ENCODE results near the gene SYTL3. TPM values are rescaled to one million over a fixed set of nuclear protein-coding genes. Genes with fewer than 3 reads are reported as not detected.
A peak's percentile ranks its signal among the peaks of the same experiment; 100 is the strongest.

The SYTL3 gene
- total and polyA plus RNA-seq, 9 of the 15 experiments (the other 6 are each of a cell fraction or from before 2014, with no cell fraction given), result 0.04 to 0.46 (median 0.17) TPM; not detected in 1

DNA sequence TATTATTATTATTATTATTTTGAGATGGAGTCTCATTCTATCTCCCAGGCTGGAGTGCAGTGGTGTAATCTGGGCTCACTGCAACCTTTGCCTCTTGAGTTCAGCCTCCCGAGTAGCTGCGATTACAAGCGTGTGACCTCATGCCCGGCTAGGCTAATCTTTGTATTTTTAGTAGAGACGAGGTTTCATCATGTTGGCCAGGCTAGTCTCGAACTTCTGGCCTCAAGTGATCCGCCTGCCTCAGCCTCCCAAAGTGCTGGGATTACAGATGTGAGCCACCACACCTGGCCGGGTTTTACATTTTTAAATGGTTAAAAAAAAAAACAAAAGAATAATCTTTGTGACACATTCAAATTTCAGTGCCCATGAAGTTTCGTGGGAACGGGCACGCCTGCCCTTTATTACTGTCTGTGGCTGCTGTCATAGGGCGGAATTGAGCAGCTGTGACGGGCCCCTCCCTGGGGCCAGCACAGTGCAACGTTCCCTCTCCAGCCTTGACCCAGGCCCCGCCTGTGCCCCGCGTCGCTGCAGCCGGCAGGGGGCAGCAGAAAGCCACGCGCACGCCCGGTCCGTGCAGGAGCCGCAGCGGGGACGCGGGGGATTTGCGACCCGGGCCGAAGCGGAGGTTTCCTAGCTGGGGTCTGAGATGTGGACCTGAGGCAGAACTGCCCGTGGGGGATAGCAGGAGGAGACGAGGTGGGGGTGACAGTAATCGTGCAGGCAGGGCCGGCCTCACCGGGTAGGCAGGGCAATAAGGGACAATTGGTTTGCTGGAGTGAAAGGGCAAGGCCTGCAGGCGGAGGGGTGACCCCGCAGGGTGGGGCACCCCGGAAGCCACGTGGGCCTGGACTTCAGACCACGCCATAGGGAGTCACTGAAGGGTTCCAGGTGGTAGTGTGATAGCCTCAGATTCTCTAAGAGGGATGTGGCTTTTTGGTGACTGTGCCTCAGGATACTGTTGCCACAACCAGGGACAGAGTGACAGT lies 54.3 kb downstream of the SYTL3 start (continued):
- TF ChIP-seq RBFOX2 (IDR thresholded peaks at IDR 0.05; ENCODE audit: low read depth, low read length) (peak; percentile 69), ZNF785 (CRISPR knock-in tag; IDR thresholded peaks at IDR 0.05) (no peak), NR2C2 (CRISPR knock-in tag; IDR thresholded peaks at IDR 0.05) (peak; percentile 87), NR2C2 (tag; IDR thresholded peaks at IDR 0.05) (peak; percentile 87), SIN3A (IDR thresholded peaks at IDR 0.05; ENCODE audit: borderline replicate concordance in 2 of 2, control insufficient read depth in 1 of 2, low read depth in 2 of 2, low read length in 2 of 2) (peak; percentile 8 to 79; a peak in 2 of 4 replicates), DIDO1 (tag; IDR thresholded peaks at IDR 0.05; ENCODE audit: low read depth) (peak; percentile 58; the same call in 1 of the 2 replicates), KLF13 (tag; IDR thresholded peaks at IDR 0.05; ENCODE audit: borderline replicate concordance, low read depth) (0 out of 2 replicates have a peak, but pooled peaks have one; percentile 31), E2F3 (CRISPR knock-in tag; IDR thresholded peaks at IDR 0.05) (peak; percentile 70; the same call in 1 of the 2 replicates), SMARCB1 (IDR thresholded peaks at IDR 0.05; ENCODE audit: insufficient read length, low read depth) (no peak), SMAD1 (IDR thresholded peaks at IDR 0.05; ENCODE audit: low read depth, low read length, partially characterized antibody) (no peak), SMARCE1 (IDR thresholded peaks at IDR 0.05) (peak; percentile 48; the same call in 1 of the 2 replicates), ZNF175 (CRISPR knock-in tag; IDR thresholded peaks at IDR 0.05; ENCODE audit: low read depth) (no peak), ZNF583 (CRISPR knock-in tag; IDR thresholded peaks at IDR 0.05) (peak; percentile 82), RBBP5 (IDR thresholded peaks at IDR 0.05; ENCODE audit: borderline replicate concordance, insufficient read depth, low read length, poor library complexity, severe bottlenecking) (no peak), ZNF75A (CRISPR knock-in tag; IDR thresholded peaks at IDR 0.05) (no peak), EP400 (IDR thresholded peaks at IDR 0.05) (peak; percentile 83), ZBTB7A (IDR thresholded peaks at IDR 0.05; ENCODE audit: borderline replicate concordance, control insufficient read depth, low read depth, low read length) (peak; percentile 95)
- TF ChIP-seq, protein P1, sequence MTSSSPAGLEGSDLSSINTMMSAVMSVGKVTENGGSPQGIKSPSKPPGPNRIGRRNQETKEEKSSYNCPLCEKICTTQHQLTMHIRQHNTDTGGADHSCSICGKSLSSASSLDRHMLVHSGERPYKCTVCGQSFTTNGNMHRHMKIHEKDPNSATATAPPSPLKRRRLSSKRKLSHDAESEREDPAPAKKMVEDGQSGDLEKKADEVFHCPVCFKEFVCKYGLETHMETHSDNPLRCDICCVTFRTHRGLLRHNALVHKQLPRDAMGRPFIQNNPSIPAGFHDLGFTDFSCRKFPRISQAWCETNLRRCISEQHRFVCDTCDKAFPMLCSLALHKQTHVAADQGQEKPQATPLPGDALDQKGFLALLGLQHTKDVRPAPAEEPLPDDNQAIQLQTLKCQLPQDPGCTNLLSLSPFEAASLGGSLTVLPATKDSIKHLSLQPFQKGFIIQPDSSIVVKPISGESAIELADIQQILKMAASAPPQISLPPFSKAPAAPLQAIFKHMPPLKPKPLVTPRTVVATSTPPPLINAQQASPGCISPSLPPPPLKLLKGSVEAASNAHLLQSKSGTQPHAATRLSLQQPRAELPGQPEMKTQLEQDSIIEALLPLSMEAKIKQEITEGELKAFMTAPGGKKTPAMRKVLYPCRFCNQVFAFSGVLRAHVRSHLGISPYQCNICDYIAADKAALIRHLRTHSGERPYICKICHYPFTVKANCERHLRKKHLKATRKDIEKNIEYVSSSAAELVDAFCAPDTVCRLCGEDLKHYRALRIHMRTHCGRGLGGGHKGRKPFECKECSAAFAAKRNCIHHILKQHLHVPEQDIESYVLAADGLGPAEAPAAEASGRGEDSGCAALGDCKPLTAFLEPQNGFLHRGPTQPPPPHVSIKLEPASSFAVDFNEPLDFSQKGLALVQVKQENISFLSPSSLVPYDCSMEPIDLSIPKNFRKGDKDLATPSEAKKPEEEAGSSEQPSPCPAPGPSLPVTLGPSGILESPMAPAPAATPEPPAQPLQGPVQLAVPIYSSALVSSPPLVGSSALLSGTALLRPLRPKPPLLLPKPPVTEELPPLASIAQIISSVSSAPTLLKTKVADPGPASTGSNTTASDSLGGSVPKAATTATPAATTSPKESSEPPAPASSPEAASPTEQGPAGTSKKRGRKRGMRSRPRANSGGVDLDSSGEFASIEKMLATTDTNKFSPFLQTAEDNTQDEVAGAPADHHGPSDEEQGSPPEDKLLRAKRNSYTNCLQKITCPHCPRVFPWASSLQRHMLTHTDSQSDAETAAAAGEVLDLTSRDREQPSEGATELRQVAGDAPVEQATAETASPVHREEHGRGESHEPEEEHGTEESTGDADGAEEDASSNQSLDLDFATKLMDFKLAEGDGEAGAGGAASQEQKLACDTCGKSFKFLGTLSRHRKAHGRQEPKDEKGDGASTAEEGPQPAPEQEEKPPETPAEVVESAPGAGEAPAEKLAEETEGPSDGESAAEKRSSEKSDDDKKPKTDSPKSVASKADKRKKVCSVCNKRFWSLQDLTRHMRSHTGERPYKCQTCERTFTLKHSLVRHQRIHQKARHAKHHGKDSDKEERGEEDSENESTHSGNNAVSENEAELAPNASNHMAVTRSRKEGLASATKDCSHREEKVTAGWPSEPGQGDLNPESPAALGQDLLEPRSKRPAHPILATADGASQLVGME (CRISPR knock-in tag; IDR thresholded peaks at IDR 0.05), result 0 out of 2 replicates have a peak, but pooled peaks have one; percentile 68
- TF ChIP-seq, protein P2, sequence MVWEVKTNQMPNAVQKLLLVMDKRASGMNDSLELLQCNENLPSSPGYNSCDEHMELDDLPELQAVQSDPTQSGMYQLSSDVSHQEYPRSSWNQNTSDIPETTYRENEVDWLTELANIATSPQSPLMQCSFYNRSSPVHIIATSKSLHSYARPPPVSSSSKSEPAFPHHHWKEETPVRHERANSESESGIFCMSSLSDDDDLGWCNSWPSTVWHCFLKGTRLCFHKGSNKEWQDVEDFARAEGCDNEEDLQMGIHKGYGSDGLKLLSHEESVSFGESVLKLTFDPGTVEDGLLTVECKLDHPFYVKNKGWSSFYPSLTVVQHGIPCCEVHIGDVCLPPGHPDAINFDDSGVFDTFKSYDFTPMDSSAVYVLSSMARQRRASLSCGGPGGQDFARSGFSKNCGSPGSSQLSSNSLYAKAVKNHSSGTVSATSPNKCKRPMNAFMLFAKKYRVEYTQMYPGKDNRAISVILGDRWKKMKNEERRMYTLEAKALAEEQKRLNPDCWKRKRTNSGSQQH (CRISPR knock-in tag; IDR thresholded peaks at IDR 0.05), result 0 out of 2 replicates have a peak, but pooled peaks have one; percentile 45

Data from K562 (cell line).